NCI-H460 (cell line): ENCODE measurements around the gene ZC3H18. TPM values are rescaled to one million over a fixed set of nuclear protein-coding genes. Genes with fewer than 3 reads are reported as not detected.

Source experiments
- DNase-seq: peaks from one replicate; pipeline ENCODE4 v3.0.0-alpha.2; 2016; ENCODE audit warnings: low read depth; ENCODE audit errors: extremely low read depth
- total RNA-seq: library from RNA; depleted of rRNA; stranded (reverse); fragments of >200 nt; shearing (Covaris generic); gene quantifications from 2 replicates; pipeline ENCODE4 v1.2.3, GENCODE V29; 2014

ZC3H18 gene
- total RNA-seq, 1 experiment from 2014 or later: 12.8 TPM

- DNase-seq: no peak
Observed at GRCh38 chr16:88635671-88636319, 65.6 kb downstream of the ZC3H18 start.

GRCh38 chr16:88636488-88637265 is 66.5 kb downstream of the ZC3H18 start:
- DNase-seq: no peak

- DNase-seq: no peak
Observed at GRCh38 chr16:88638323-88639230, 68.4 kb downstream of the ZC3H18 start, which contains the start of gene IL17C. TSS of gene IL17C (plus strand) at chr16:88638572. CDS start at chr16:88638642, 70 bp downstream.

- no peak for DNase-seq
Observed at GRCh38 chr16:88639231-88640038, 69.2 kb downstream of the ZC3H18 start.

GRCh38 chr16:88640039-88640495 is 69.9 kb downstream of the ZC3H18 start:
- no peak for DNase-seq

GRCh38 chr16:88640498-88641247 is 70.5 kb downstream of the ZC3H18 start:
- DNase-seq: no peak

- no peak for DNase-seq
Observed at GRCh38 chr16:88642881-88643643, 72.9 kb downstream of the ZC3H18 start.

- no peak for DNase-seq
Observed at GRCh38 chr16:88643644-88643932, 73.4 kb downstream of the ZC3H18 start.

GRCh38 chr16:88645455-88645854 is 75.3 kb downstream of the ZC3H18 start:
- DNase-seq: no peak

- DNase-seq: no peak
Observed at GRCh38 chr16:88645941-88646340, 75.7 kb downstream of the ZC3H18 start.

GRCh38 chr16:88646345-88647034 is 76.3 kb downstream of the ZC3H18 start:
- DNase-seq: no peak

- DNase-seq: no peak
Observed at GRCh38 chr16:88647178-88648070, 77.2 kb downstream of the ZC3H18 start.

GRCh38 chr16:88649195-88649923 is 79.2 kb downstream of the ZC3H18 start:
- no peak for DNase-seq

GRCh38 chr16:88649924-88650748 is 79.9 kb downstream of the ZC3H18 start:
- DNase-seq: no peak

GRCh38 chr16:88650749-88651275 is 80.6 kb downstream of the ZC3H18 start, which contains the start of gene CYBA:
TSS of gene CYBA (minus strand) at chr16:88651053. CDS start at chr16:88651013, 40 bp downstream.
- peak; percentile 33 for DNase-seq
